Hepatocyte (in vitro differentiated cells): Measurements from ENCODE around the gene TRMT1.

Experiments used
- CTCF ChIP-seq: fragments of 200-600 bp; sonication (generic); IDR thresholded peaks from 2 replicates; pipeline ENCODE4 v1.5.1; 2016; ENCODE audit warnings: antibody characterized with exemption, mild to moderate bottlenecking; ENCODE audit not compliant: poor library complexity
- EZH2 ChIP-seq: fragments of 200-600 bp; sonication (generic); IDR thresholded peaks from 2 replicates; pipeline ENCODE4 v1.6.1; 2016; ENCODE audit warnings: antibody characterized with exemption, mild to moderate bottlenecking, borderline replicate concordance
- EZH2phosphoT487 ChIP-seq: fragments of 200-600 bp; sonication (generic); IDR thresholded peaks from one replicate; pipeline ENCODE4 v1.6.1; 2018; ENCODE audit warnings: antibody characterized with exemption, mild to moderate bottlenecking, low read depth, moderate library complexity; ENCODE audit not compliant: unreplicated experiment, severe bottlenecking

GRCh38 chr19:13073263-13073662 is 43.3 kb downstream of the TRMT1 start:
- no peak for TF ChIP-seq EZH2
- TF ChIP-seq CTCF: no peak
- TF ChIP-seq EZH2phosphoT487: no peak
